Measurements from ENCODE around the gene GFOD1. TPM values are rescaled to one million over a fixed set of nuclear protein-coding genes. Genes with fewer than 3 reads are reported as not detected.

GFOD1 gene
- polyA plus RNA-seq, 2 of the 4 experiments (the other 2 are of a cell fraction): 2.7 to 3.5 TPM

- DNase-seq (ENCODE audit: low read depth in 1 of 2, low spot score in 1 of 2) (no peak), ATAC-seq (no peak), FAIRE-seq (no peak)
- TF ChIP-seq CBX2 (IDR thresholded peaks at IDR 0.05; ENCODE audit: borderline replicate concordance, low read depth) (no peak), HOXB13 (CRISPR knock-in tag; IDR thresholded peaks at IDR 0.05; ENCODE audit: low read depth) (no peak), RNF2 (IDR thresholded peaks at IDR 0.05; ENCODE audit: borderline replicate concordance, low read depth) (no peak), SREBF2 (IDR thresholded peaks at IDR 0.05) (no peak)
- CTCF ChIA-PET: interaction anchor here (1.3 kb wide), 1 partner anchor 146 kb away, joined by 4 read pairs; the partner anchor contains the start of gene SIRT5
- Histone ChIP-seq H3K4me3 (no peak overlapping the region), H3K4me1 (peaks cover 19% of the 10 kb centered on the region; the same call in 2 of the 3 replicates), H3K9me3 (no peaks in the 10 kb centered on the region), H3K27ac (no peak overlapping the region), H3K4me2 (no peak overlapping the region)
- POLR2A ChIA-PET: no interaction called here
- WGBS (ENCODE audit: missing lambda C conversion rate): 79% methylated on average over 5 of the region's 5 CpGs
Observed at GRCh38 chr6:13429406-13429753, 58.0 kb downstream of the GFOD1 start.

GRCh38 chr6:13428583-13429405 is 58.6 kb downstream of the GFOD1 start:
- Histone ChIP-seq H3K9me3 (no peaks in the 10 kb centered on the region), H3K27ac (no peak overlapping the region), H3K4me3 (no peak overlapping the region), H3K4me1 (peaks cover 19% of the 10 kb centered on the region; the same call in 2 of the 3 replicates), H3K4me2 (no peak overlapping the region)
- ChIA-PET CTCF (interaction anchor here (1.3 kb wide), 1 partner anchor 146 kb away, joined by 4 read pairs; the partner anchor contains the start of gene SIRT5), POLR2A (no interaction called here)
- ATAC-seq (no peak), DNase-seq (ENCODE audit: low read depth in 1 of 2, low spot score in 1 of 2) (no peak), FAIRE-seq (no peak)
- TF ChIP-seq EHF (CRISPR knock-in tag; IDR thresholded peaks at IDR 0.05) (no peak), REST (IDR thresholded peaks at IDR 0.05) (no peak), BHLHE40 (IDR thresholded peaks at IDR 0.05; ENCODE audit: low read depth, low read length) (no peak), HEYL (CRISPR knock-in tag; IDR thresholded peaks at IDR 0.05) (no peak), ZNF302 (CRISPR knock-in tag; IDR thresholded peaks at IDR 0.05) (no peak), SMC3 (IDR thresholded peaks at IDR 0.05) (no peak), BCL3 (IDR thresholded peaks at IDR 0.05) (no peak), NR3C1 (IDR thresholded peaks at IDR 0.05) (no peak), FOXS1 (CRISPR knock-in tag; IDR thresholded peaks at IDR 0.05) (no peak), TP53 (CRISPR knock-in tag; IDR thresholded peaks at IDR 0.05) (no peak)
- WGBS (ENCODE audit: missing lambda C conversion rate): 89% methylated on average over 12 of the region's 13 CpGs

GRCh38 chr6:13427801-13428582 is 59.4 kb downstream of the GFOD1 start:
- WGBS (ENCODE audit: missing lambda C conversion rate): 87% methylated on average over 26 of the region's 26 CpGs
- ATAC-seq (no peak), DNase-seq (ENCODE audit: low read depth in 1 of 2, low spot score in 1 of 2) (no peak), FAIRE-seq (no peak)
- Histone ChIP-seq H3K27ac (no peak overlapping the region), H3K9me3 (no peaks in the 10 kb centered on the region), H3K4me3 (no peak overlapping the region), H3K4me2 (no peak overlapping the region), H3K4me1 (peaks cover 24% of the 10 kb centered on the region; the same call in 2 of the 3 replicates)
- ChIA-PET CTCF (interaction anchor here (0.6 kb wide), 1 partner anchor 79 kb away, joined by 3 read pairs; no protein-coding TSS in a partner anchor), POLR2A (no interaction called here)
- TF ChIP-seq FOSB (CRISPR knock-in tag; IDR thresholded peaks at IDR 0.05) (no peak), RCOR1 (IDR thresholded peaks at IDR 0.05; ENCODE audit: low read depth, low read length) (no peak), POLR2AphosphoS2 (conservative IDR thresholded peaks at IDR 0.05; ENCODE audit: low read length) (no peak), PBX3 (IDR thresholded peaks at IDR 0.05) (no peak), BHLHE40 (IDR thresholded peaks at IDR 0.05; ENCODE audit: low read depth, low read length) (no peak), NFE2L2 (conservative IDR thresholded peaks at IDR 0.05; ENCODE audit: low read length) (no peak), CEBPB (IDR thresholded peaks at IDR 0.05) (no peak), SMC3 (IDR thresholded peaks at IDR 0.05) (no peak), ELK1 (IDR thresholded peaks at IDR 0.05; ENCODE audit: low read depth, low read length) (no peak), SREBF2 (IDR thresholded peaks at IDR 0.05) (no peak), NPAS2 (CRISPR knock-in tag; IDR thresholded peaks at IDR 0.05; ENCODE audit: borderline replicate concordance) (no peak), BCL3 (IDR thresholded peaks at IDR 0.05) (no peak), FOXS1 (CRISPR knock-in tag; IDR thresholded peaks at IDR 0.05) (no peak)

Measured in A549 (cell line).